Ramos (cell line): ENCODE results near the gene OPRL1.

Experiments
- in situ Hi-C: fragments of 300-500 bp; cut with MboI; formaldehyde crosslinking; loops from one replicate; pipeline ENCODE4 v1.14.3; 2022; ENCODE audit warnings: low sequenced_read_pairs; ENCODE audit not compliant: unreplicated experiment

OPRL1 gene

DNA sequence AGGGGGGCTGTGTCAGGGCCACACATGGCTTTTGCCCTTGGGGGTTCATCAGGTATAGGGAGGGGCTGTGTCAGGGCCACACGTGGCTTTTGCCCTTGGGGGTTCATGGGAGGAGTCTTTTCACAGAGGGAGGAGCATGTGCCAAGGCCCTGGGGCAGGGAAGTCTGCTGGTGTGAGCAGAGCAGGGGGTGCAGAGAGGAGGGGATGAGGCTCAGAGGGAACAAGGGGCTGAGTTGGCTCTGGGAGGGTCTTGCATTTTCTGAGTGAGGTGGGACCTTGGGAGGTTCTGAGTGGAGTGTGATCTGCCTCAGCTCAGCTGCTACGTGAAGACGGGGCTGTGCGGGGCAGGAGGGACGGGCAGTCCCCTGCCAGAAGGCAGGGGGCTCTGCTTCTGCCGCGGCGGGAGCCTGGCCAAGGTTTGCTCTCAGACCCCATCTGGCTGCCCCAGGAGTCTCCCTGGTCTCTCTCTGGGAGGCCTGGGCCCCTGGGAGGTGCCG is 24.4 kb upstream of the OPRL1 start:
- in situ Hi-C loops = no loop called here

DNA sequence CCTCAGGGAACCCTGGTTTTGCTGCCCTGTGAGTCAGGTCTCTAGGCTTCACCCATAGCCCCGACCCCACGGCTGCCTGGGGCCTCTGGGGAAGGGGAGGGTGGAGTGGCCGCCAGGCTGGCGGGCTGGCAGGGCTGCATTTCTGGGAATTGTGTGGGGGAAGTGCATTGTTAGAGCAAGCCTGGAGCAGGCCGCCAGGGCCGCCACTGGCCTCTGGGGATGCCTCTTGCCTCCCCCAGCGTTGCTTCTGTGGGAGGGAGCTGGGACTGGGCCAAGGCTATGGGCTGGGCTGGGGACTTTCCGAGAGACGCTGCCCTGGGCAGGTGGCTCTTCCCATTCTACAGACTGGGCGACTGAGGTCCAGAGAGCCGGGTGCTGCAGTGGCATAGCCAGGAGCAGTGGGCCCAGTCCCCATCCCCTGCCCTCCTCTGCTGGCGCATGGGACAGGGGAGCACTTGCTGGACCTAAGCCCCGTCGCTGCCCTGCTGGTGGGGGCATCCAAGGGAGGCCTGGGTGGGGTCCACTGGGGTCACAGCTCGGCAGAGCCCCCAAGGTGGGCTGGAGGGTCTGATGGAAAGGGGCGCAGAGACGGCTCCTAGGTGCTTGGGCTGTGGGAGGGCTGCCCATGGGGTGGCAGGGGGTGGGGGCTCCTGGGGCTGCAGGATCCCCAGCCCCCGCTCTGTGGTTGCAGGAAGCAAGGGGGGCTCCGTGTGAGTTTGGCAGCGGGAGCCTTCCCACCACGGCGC is 23.8 kb upstream of the OPRL1 start:
- in situ Hi-C loops = no loop called here

DNA sequence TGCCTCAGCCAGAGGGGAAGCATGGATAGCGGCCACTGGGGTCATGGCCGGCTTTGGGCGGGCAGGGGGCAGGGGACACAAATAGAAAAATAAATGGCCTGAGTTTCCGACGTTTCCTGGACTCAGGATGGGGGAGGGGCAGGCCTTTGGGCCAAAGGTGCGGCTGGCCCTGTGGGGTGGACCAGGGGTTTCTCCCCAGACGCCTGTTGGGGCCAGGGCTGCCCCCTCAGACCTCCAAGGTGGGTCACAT is 23.3 kb upstream of the OPRL1 start:
- in situ Hi-C loops = no loop called here

DNA sequence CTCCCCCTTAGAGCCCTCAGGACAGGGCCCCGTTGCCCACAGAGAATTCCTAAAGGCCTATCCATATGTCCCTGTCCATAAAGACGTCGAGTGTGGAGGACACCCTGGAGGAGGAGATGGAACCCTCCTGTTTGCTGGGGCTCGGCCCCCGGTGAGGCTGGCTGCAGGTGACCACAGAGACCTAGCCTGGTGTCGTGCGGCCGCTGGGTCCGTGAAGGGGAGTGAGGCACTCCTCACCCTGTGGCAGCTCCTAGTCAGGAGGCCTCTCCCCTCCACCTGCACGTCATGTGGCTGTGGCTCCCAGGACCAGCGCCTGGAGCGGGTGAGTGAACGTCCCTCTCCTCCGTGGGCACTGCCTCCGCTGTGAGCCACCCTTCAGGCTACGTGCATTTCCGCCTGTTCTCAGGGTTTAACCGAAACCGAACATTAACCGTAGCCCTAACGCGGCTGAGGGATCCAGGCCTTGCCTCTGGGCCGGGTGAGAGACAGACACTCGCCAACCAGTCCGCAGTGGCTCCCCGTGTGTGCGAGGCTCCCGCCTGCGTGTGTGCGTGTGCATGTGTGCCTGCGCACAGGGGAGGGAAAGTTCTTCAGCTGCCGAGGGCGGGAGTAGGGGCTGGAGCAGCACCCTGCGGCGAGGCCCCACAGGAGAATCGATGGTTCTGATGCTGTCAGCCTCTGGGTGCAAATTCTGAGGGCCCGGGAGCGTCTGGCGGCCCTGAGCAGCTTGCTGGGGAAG is 22.8 kb upstream of the OPRL1 start:
- in situ Hi-C loops = no loop called here

DNA sequence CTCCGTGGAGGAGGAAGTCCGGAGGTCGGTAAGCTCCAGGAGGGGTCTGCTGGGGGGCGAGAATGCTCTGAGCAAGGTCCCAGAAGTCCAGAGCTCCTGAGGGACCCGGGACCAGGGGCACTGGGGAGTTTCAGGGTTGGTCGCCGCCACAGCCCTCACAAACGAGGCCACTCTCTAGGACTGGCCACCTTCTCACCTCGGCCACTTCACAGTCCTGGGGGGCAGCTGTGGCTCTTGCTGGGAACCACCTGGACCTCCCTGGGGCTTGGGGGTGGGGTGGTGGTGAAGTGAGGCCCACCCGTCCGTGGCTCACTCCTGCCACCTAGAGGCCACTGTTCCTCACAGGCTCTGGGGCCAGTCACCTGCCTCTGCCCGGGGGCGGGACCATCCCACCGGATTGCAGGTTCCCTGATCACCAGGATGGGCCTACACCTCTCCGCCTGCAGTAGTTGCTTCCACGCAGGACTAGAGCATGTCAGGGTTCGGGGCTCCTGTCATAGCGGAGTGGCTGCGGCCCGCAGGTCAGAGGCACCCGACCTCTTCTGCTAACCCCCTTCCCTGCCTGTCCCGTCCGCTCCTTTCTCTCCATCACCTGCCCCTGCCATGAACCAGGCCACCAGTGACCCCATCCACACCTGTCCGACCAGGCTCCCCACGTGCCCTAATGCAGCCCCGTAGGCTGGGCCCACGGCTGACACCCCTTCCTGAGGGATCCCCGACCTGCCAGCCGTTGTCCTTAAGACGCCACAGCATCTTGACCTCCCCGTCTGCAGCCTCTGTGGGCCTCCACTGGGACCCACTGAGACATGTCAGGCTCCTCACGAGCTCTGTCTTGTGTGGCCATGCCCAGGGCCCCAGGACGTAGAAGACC is 22.0 kb upstream of the OPRL1 start:
- in situ Hi-C loops = no loop called here

DNA sequence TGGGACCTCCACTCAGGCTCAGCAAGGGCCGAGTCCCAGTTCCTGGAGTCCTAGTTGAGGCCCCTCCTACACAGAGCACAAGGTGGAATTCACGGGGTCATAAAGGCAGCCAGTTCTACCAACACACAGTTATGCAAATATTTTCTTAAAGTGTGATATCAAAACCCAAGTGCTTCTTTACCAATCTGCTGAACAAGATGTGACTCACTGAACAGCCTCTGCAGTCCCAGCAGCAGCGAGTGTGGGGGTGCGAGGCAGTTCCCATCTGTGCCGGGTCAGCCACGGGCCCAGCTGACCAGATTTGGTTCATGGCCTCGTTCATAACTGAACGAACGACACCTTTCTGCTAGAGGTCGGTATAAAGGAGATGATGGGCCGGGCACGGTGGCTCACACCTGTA is 21.3 kb upstream of the OPRL1 start:
- in situ Hi-C loops = no loop called here

DNA sequence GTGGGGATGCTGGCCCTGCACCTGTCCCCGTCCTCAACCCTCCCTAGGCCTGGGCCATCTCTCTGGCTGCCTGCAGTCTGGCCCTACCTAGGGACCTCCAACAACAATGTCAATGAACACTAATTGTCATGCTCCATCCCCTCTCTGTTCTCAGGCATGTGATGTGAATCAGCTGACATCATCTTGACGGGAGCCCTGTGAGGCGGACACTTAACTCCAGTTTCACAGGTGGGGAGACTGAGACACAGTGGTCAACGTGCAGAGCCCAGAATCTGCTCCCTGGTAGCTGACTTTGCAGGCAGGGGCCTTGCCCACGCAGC is 17.6 kb upstream of the OPRL1 start:
- in situ Hi-C loops = no loop called here

DNA sequence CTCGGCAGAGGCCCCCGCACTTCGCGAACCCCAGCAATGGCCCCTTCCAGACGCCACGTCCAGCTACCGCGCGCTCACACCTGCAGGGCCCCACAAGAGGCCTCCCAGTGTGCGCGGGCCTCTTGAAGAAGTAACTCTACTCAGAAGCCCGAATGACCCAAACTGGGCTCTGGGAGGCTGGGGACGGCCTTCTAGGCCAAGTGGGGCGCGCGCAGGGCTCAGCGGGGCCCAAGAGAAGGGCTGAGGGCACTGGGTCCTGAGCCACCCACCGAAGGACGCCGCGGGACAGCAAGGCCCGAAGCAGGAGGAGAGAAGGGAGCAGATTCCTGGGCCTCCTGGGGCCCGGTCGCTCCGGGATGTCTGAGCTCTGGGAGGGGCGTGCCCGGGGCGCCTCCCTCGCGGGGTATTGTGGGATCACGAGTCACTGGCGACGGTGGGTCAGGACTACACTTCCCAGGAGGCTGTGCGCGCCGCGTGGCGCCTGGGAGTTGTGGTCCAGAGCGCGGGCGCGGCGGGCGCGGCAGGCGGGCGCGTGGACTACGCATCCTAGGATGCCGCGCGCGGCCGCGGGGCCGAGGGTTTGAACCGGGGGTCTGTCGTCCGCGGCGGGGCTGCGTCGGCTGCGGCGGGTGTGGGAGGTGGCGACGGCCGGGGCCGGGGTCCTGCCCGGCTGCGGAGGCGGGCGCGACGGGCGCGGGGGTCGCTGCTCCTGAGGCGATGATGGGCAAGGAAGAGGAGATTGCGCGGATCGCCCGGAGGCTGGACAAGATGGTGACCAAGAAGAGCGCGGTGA is 17.1 kb upstream of the OPRL1 start, which contains the start of gene TCEA2:
TCEA2 (plus strand) TSS at position 603 of the 793 bp plus-strand sequence; CDS start at position 718, 115 bp downstream.
- in situ Hi-C loops = no loop called here

DNA sequence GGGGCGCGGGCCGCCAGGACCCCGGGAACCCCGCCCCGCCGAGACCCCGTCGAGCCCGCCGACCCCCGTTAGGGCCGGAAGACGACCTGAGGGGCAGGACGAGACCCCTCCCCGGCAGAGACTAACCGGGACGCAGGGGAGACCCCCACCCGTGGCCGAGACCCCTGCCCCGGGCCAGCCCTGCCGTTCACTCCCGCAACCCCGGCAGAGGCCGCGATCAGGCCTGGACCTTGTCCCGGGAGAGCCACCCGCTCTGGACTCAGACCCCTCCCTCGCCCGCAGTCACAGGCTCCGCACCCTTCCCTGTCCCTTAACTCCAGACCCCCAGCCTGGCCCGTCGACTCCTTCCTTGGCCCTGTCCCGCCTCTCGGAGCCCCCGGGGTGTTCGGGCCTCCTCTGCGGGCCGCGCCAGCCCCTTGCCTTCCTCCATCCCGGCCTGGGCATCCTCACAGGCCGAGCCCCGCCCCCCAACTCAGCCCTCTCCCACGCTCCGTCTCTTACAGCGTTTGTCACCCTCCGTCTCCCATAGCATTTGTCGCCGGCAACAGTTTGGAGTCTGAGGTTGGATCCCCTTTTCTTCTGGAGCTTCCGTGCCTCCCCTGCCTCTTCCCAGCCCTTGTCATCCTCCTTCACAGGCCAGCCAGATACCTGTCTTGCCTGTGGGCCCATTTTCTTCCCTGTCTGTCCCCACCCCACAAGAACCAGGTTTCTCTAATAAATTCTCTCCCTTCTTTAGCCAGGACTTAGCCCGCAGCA is 16.3 kb upstream of the OPRL1 start:
- in situ Hi-C loops = no loop called here

DNA sequence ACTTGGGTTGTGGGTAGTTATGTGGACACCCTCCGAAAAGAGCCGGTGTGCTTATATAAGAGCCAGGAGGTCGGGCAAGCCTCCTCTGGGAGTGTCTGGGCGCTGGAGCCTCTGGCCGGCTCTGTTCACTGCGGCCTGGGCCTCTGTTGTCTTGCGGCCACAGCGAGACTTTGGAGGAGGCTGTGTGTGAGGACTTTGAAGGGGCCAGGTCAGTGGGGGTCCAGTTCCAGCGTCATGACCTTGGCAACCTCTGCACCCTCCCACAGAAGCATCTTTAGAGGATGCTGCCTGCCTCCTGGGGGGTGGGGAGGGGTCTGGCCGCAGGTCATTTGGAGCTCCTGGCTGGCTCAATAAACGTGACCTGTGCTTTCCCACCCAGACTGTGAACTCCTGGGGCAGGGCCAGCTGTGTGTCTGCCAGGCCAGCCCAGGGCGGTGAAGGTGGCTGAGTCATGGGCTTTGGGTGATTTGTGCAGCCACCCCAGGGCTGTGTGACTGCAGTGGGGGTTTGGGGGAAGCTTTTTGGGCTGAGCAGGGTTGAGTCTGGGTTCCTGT is 15.7 kb upstream of the OPRL1 start:
- in situ Hi-C loops = no loop called here

DNA sequence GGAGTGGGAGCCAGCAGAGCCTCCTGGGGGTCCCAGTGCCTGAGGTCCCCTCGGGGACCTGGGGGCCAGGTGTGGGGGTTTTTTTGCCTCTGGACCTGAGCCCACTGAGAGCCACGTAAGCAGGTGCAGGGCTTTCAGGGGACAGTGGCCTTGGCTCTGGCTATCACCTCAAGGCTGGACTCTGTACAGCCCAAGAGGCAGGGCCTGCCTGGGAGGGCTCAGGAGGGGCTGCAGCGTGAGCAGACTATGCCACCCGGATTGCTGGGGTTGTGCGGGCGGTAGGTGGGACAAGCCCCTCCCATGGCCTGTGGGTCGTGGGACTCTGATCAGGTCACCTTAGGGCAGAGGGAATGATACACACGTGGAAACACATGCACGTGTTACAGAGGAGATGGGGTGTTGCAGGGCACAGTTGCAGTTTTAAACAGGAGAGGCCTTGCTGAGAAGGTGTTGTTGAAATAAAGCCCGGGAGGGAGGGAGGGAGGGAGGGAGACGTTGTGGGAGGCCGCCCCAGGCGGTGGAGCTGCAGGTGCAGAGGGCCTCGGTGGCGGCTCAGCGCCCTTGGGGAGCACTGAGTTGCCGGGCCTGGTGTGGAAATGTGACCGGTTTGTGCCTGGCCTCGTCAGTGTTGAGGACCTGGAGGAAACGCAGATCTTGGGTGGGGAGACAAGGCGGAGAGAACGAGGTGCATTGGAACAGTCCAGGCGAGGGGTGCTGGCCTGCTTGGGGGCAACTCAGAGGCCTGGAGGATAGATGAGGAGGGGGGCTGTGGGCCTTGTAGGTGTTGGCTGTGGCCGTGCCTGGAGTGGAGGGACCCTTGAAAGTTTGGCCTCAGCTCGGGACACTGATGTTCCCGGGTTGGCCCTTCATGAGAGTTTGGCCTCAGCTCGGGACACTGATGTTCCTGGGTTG is 14.6 kb upstream of the OPRL1 start:
- in situ Hi-C loops = no loop called here

DNA sequence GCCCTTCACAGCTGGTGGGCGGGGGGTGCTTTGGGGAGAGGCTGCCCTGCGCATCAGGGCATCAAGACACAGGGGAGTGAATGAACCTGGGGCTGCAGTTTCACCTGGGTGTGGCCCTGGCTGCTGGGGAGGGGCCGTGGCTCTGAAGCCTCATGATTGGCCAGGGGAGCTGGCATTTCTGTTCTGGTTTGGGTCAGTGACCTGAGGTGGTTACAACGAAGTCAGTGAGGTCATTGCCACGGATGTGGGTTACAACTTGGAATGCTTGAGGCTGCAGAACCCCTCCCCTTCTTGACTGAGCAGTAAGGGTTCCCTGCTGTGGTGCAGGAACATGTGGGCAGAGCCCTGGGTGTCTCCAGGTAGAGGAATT is 13.9 kb upstream of the OPRL1 start:
- in situ Hi-C loops = no loop called here

DNA sequence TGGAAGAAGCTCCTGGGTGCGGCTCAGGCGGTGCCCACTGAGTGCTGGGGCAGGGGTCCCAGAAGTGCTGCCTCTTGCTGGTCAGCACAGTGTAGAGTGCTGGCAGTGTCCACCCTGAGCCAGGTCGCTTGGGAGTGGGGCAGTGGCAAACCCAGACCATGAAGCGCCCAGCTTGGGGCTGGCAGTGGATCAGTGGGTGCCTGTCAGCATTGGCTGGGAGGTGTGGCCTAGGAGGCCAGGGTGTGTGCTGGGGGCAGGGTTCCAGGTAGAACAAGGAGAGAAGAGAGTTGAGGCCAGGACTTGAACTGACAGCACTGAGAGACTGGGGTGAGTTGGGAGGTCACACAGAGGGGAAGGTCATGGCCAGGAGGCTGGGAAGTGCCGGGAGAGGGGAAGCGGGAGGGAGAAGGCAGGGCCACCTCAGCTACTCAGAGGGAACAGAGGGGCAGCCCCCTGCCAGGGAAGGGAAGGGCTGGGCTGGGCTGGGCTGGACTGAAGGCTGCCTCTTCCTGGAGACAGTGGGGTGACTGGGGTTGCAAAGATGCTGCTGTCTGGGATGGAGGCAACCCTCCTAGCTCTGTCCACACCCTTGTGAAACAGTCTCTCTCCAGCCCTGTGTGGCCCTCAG is 12.8 kb upstream of the OPRL1 start:
- in situ Hi-C loops = no loop called here

DNA sequence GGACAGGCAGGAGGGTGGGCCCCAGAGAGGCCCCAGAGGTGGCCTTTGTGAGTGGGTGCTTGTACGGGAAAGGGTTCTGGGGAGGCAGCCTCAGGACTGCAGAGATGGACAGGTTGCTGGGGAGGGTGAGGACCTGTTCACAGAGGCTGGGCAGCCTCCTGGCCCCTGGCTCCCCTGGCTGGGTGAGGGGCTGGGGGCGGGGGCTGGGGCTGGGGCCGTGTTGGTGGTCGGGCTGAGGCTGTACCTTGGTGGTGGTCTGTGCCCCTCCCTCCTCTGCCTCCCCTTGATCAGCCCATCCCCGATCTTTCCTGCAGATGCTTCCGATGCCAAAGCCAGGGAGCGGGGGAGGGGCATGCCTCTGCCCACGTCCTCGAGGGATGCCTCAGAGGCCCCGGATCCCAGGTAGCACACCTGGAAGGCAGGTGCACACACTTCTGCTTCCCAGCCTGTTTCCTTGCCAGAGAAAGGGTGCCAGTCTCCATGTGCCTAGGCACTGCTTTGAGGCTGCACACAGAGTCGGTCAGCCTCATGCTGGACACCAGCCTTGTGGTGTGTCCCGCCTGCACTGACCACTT is 12.1 kb upstream of the OPRL1 start:
- in situ Hi-C loops = no loop called here

DNA sequence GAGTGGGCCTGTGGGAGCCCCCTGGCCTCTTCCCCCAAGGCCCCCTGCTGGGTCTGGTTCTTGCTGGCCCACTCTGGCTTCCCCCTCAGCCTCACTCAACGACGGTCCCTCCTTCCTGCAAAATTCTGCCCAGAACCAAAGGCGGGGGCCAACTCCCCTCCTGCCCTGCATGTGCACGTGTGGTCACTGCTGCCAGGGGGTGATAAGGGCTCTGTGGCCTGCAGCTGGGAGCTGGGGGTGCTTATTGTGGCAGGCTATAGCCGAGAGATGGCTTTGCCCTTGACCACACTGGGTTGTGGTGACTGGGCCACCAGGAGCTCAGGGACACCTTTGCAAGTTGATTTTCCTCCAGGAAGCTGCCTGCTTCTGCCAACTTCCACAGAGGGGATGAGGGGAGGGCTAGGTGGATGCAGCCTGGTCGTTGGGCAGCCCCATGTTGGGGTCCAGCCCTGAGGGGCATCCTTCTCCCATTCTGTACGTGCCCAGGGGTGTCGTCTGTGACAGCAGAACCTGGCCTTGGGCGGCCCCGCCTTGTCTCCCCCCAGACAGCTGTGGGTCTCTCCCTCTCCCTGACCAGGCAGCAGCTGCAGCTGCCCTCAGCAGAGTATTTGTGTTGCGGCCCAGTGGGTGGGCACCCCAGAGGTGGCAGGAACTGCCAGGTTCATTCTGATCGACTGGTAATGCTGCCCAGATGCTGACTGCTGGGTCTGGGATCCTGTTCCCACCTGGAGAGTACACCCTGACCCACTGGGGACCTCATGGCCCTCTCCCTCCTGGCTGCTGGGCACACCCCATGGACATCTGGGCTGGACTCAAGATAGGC is 11.3 kb upstream of the OPRL1 start:
- in situ Hi-C loops = no loop called here

DNA sequence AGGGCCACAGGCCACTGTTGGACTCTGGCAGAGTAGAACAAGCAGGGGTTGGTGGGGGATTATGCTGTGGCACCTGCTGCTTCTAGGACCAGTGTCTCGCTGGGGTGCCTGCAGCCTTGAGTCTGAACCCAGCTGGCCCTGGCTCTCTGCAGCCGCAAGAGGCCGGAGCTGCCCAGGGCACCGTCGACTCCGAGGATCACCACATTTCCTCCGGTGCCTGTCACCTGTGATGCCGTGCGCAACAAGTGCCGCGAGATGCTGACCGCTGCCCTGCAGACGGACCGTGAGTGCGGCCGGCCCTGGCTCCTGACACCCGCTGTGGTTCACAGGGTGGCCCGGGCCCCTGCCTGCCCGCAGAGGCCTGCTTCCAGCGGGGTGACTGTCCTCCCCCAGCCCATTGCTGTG is 10.7 kb upstream of the OPRL1 start:
- in situ Hi-C loops = no loop called here
